OCI-LY1 (cell line): ENCODE measurements around the gene SPHK2.

Experiments
- EZH2 ChIP-seq: fragments of 200-600 bp; sonication (generic), shearing (Covaris generic); IDR thresholded peaks from 2 replicates; pipeline ENCODE4 v1.8.0; 2017; ENCODE audit warnings: borderline replicate concordance, mixed run types, mild to moderate bottlenecking, antibody characterized with exemption, low read length, moderate library complexity, mixed read lengths
- TF ChIP-seq, protein P1 (sequence below): fragments of 200-600 bp; sonication (generic), shearing (Covaris generic); IDR thresholded peaks from 2 replicates; pipeline ENCODE4 v1.5.1; 2017; ENCODE audit warnings: mild to moderate bottlenecking, antibody characterized with exemption, low read length, moderate library complexity, mixed read lengths

GRCh38 chr19:48587387-48587786 lies 31.9 kb upstream of the SPHK2 start:
- TF ChIP-seq, protein P1, sequence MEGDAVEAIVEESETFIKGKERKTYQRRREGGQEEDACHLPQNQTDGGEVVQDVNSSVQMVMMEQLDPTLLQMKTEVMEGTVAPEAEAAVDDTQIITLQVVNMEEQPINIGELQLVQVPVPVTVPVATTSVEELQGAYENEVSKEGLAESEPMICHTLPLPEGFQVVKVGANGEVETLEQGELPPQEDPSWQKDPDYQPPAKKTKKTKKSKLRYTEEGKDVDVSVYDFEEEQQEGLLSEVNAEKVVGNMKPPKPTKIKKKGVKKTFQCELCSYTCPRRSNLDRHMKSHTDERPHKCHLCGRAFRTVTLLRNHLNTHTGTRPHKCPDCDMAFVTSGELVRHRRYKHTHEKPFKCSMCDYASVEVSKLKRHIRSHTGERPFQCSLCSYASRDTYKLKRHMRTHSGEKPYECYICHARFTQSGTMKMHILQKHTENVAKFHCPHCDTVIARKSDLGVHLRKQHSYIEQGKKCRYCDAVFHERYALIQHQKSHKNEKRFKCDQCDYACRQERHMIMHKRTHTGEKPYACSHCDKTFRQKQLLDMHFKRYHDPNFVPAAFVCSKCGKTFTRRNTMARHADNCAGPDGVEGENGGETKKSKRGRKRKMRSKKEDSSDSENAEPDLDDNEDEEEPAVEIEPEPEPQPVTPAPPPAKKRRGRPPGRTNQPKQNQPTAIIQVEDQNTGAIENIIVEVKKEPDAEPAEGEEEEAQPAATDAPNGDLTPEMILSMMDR, result no peak
- TF ChIP-seq EZH2, result no peak
